HFFc6 (cell line): ENCODE results near the gene STK32A. TPM values are rescaled to one million over a fixed set of nuclear protein-coding genes. Genes with fewer than 3 reads are reported as not detected.
A peak's percentile ranks its signal among the peaks of the same experiment; 100 is the strongest.

Experiments used
- DNase-seq: peaks from one replicate; pipeline ENCODE4 v3.0.0-alpha.2; 2018
- H3K27ac Mint-ChIP-seq: 2 replicates; pipeline ENCODE4 v1.8.0; 2020; ENCODE audit warnings: mild to moderate bottlenecking, mixed read lengths
- H3K27me3 Mint-ChIP-seq: 2 replicates; pipeline ENCODE4 v1.8.0; 2021; ENCODE audit warnings: mild to moderate bottlenecking, moderate library complexity, mixed read lengths; ENCODE audit not compliant: insufficient read depth
- H3K36me3 Mint-ChIP-seq: 2 replicates; pipeline ENCODE4 v1.8.0; 2021; ENCODE audit warnings: low read depth, mixed read lengths
- H3K4me1 Mint-ChIP-seq: 2 replicates; pipeline ENCODE4 v1.8.0; 2020; ENCODE audit warnings: low read depth, mixed read lengths
- H3K4me3 Mint-ChIP-seq: 2 replicates; pipeline ENCODE4 v1.8.0; 2020; ENCODE audit warnings: mild to moderate bottlenecking, moderate library complexity, mixed read lengths
- H3K9me3 Mint-ChIP-seq: 2 replicates; pipeline ENCODE4 v1.8.0; 2020; ENCODE audit warnings: mild to moderate bottlenecking, mixed read lengths
- CTCF ChIP-seq: fragments of 200-600 bp; sonication (generic); IDR thresholded peaks from 2 replicates; pipeline ENCODE4 v1.5.0; 2021; ENCODE audit warnings: antibody characterized with exemption, mild to moderate bottlenecking
- total RNA-seq, 6 experiments: library from RNA; stranded (reverse); fragmentation: NEBNext Ultra II Directional; extraction: Animal tissue kit (Norgen Biotek cat#: 25700); gene quantifications; 2 replicates in 1 of 6; 3 replicates in 5 of 6; pipeline ENCODE4 v1.2.3, GENCODE V29; 2021

The STK32A gene
- total RNA-seq, 6 experiments from 2014 or later = 0.21 to 1.4 (median 0.91) TPM

- H3K27me3 Mint-ChIP-seq = peaks cover 1% of the 10 kb centered on the region
- H3K27ac Mint-ChIP-seq = peak overlapping the region; percentile 68
- DNase-seq = no peak
- peaks cover 20% of the 10 kb centered on the region for H3K4me1 Mint-ChIP-seq
- H3K36me3 Mint-ChIP-seq = no peaks in the 10 kb centered on the region
- peak overlapping the region; percentile 87 for H3K4me3 Mint-ChIP-seq
- H3K9me3 Mint-ChIP-seq = no peaks in the 10 kb centered on the region; the same call in 1 of the 2 replicates
- TF ChIP-seq CTCF = no peak
Measured at GRCh38 chr5:147382776-147383175, 147.9 kb downstream of the STK32A start.

- Mint-ChIP-seq H3K4me1 (peaks cover 20% of the 10 kb centered on the region), H3K36me3 (no peaks in the 10 kb centered on the region), H3K9me3 (no peaks in the 10 kb centered on the region), H3K4me3 (no peak overlapping the region), H3K27ac (no peak overlapping the region), H3K27me3 (peaks cover 1% of the 10 kb centered on the region)
- no peak for DNase-seq
- TF ChIP-seq CTCF = no peak
Measured at GRCh38 chr5:147384346-147385193, 149.7 kb downstream of the STK32A start.

GRCh38 chr5:147387109-147387508 lies 152.3 kb downstream of the STK32A start:
- Mint-ChIP-seq H3K9me3 (no peaks in the 10 kb centered on the region), H3K27me3 (no peaks in the 10 kb centered on the region; the same call in 1 of the 2 replicates), H3K4me1 (peaks cover 25% of the 10 kb centered on the region), H3K36me3 (no peaks in the 10 kb centered on the region), H3K4me3 (no peak overlapping the region), H3K27ac (no peak overlapping the region)
- TF ChIP-seq CTCF = no peak
- no peak for DNase-seq

- Mint-ChIP-seq H3K9me3 (no peaks in the 10 kb centered on the region), H3K4me3 (no peak overlapping the region), H3K4me1 (peaks cover 19% of the 10 kb centered on the region), H3K36me3 (no peaks in the 10 kb centered on the region), H3K27ac (no peak overlapping the region), H3K27me3 (no peaks in the 10 kb centered on the region; the same call in 1 of the 2 replicates)
- DNase-seq = no peak
- no peak for TF ChIP-seq CTCF
Measured at GRCh38 chr5:147388184-147389108, 153.6 kb downstream of the STK32A start.

- H3K4me3 Mint-ChIP-seq = no peak overlapping the region
- H3K36me3 Mint-ChIP-seq = no peaks in the 10 kb centered on the region
- H3K27ac Mint-ChIP-seq = no peak overlapping the region
- peaks cover 12% of the 10 kb centered on the region for H3K4me1 Mint-ChIP-seq
- no peaks in the 10 kb centered on the region; the same call in 1 of the 2 replicates for H3K27me3 Mint-ChIP-seq
- TF ChIP-seq CTCF = no peak
- H3K9me3 Mint-ChIP-seq = no peaks in the 10 kb centered on the region
- no peak for DNase-seq
Measured at GRCh38 chr5:147390654-147391225, 155.9 kb downstream of the STK32A start.
